Stimulated activated CD4-positive, alpha-beta T cell treated with anti-CD3 and anti-CD28 coated beads, Interleukin-4, amount 100 ng/mL, for 48 hours (primary cell): ENCODE measurements around the gene ZNF366.
"Not testable (repeated sequence)": the region's sequence is repeated elsewhere in the genome, so short reads cannot be mapped to it uniquely, and the experiment has no call there.

Experiments used
- DNase-seq, 2 donors: peaks; one replicate each; pipeline ENCODE4 v3.0.0-alpha.2; 2020; ENCODE audit warnings: low read depth in 2 of 2

Gene ZNF366

DNA sequence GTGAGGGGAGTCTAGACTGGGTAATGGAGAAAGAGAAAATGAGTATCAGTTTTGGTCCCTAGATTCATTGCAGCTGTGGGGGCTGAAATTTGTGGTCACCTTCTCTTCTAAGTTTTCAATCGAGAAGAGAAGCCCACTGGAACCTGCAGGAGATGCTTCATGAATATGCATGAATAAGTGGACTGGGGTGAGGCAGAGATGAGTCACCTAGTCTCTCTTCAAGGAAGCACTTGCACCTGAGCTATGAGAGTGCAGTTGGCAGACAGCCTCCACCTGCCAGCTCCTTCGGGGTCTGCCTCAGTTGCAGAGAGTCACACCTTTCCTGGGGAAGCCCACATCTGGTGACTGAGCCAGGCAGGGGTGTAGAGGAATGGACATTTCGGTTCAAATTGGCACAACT is 69.1 kb downstream of the ZNF366 start:
- DNase-seq = no peak

DNA sequence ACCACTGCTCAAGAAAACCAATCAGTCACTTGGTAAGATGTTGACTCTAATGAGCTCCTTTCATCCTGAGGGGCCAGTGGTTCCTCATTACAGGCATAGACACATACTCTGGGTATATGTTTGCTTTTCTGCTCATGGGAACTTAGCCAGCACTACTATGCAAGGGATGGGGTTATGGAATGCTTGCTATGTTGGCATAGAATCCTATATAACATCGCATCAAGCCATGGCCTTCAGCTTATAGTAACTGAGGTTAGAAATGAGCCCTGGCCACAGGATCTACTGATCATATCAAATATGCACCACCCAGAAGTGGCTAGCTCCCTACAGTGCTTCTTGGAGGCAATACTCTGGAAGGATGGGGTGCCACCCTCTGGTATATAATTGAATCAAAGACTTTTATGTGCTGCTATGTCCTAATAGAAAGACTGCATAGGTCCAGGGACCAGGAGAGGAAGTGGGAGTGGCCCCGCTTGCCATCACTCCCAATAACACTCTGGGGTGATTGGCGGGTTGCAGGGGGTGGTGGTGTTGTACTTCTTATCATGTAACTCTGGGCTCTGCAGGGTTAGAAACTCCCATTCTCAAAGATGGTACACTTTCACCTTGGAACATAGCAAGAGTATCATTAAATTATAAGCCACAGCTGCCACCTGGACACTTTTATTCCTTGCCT is 70.3 kb downstream of the ZNF366 start:
- DNase-seq = no peak

DNA sequence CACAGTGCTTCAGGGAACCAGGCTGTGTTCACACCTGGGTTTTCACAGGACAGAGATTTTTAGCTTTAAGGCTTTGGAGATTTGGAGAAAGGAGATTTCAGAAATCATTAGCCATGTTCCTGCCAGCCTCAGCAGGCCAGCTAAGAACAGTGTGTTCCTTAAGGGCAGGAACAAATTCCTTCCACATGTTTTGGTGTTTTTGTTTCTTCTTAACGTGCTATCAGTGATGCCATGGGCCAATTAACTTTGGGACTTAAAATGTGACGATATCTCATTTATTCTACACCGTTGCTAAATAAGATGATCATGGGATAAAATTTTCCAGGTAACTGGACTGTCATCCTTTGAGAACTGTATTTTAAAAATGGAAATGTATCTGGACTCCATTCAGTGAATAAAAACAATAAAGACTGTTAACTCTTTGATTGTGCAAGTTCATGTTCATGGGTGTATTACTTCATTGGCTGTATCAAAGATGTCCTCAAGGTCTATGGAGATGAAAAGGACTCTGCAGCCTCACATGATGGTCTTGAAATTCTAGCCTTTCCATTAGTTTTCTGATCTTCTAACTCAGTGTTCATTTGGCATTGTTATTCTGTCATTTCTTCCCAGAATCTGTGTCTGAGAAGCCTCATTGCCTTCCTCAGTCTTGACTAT is 72.3 kb downstream of the ZNF366 start:
- DNase-seq = no peak

DNA sequence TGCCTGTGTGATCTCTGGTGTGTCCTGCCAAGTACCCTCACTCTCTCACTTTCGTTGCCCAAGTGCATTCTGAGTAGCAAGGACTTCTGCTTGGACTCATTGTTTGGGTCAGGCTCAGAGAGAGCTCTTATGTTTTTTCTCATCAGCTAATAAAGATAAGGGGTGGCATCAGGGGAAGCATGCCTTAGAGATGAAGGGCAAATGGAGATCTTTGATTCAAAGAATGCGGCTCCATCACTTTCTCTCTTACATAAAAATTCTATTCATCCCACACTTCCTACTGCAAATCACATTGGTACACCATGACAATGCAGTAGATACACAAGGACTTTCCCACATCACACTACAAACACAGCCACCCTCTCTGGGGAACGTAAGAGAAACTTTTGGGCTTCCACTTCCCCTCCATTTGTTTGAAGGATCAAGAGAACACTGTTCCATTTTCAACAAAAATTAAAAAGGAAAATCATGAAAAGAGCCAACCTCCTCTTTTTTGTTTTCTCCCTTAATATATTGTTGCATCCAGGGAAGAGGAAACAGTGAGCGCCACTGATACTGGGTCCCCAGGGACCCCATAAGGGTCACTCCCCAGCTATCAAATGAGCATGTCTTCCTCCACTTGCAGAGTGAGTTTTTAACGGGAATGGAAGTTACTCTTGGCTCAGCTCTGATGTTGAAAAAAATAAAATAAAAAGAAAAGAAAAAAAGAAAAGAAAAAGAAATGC is 73.0 kb downstream of the ZNF366 start:
- no peak for DNase-seq

DNA sequence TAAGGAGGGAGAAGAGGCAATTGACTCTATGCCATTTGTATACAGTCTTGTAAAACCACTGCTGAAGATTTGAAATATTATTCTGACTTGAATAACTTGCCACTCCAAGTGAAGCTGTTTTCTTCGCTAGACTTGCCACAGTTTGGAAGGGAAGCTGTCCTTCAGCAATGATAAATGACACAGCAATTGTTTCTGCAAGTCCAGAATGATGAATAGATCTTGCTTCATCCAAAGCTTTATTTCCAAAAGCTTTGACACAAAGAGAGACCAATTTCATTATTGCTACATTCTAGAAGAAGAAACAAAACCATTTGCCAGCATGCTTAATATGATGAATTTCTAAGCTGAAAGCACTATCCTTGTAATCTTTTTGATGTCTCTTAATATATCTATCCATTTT is 73.7 kb downstream of the ZNF366 start:
- no peak for DNase-seq

DNA sequence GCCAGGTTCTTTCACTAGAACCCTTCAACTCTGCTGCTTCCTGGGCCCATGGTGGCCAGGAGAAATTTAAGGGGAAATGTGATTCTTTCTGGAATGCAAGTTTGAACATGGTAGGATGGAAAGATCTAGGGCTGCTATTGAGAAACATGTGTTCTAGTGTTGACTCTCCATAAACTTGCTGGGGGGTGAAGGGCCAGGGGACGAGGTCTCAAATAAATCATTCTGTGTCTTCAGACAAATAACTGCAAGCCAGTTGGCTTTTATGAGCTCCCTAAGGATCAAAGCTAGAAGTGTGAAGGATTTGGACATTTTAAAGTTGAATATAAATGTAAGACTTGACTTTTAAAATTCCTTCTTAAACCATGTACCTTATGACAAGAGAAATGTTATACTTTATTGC is 78.5 kb downstream of the ZNF366 start:
- DNase-seq = no peak

DNA sequence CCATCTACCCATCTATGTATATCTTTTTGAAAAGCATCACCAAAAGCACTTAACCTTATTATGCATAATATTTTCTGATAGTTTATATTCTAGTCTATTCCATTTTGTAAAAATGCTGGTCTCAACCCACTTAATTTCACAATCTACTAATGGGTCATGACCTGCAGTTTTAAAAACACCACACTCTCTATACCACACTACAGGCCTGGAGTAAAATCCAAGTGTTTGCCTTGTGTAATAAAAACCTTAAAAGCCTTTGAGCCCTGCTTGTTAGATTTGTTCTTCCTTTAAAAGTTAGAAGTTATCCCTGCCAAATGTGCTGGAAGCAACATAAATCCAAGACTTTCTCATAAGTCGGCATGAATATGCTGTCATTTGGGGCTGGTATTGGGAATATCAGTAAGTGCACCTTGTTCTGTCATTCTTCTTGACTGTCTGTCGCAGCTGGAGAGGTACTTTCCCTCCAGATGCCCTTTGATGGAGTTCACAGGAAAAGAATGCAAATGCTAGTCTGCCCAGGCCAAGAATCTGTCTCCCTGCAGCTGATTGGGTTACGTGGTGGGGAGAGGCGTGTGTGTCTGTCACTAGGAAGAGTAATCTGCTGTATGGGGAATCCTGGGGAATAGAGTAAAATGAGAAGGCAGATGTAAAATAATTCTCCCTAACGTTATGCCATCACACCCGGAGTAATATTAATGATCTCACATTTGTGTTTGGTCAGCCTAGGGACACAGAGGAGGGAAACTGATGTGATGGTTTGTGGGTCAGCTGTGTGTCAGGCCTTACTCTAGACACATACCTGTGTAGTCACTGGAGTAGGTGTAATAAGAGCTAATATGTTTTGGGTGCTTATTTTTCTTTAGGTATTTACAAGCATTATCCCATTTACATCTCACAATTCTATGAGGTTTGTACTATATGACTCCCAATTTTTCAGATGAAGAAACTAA is 79.4 kb downstream of the ZNF366 start:
- DNase-seq = no peak

DNA sequence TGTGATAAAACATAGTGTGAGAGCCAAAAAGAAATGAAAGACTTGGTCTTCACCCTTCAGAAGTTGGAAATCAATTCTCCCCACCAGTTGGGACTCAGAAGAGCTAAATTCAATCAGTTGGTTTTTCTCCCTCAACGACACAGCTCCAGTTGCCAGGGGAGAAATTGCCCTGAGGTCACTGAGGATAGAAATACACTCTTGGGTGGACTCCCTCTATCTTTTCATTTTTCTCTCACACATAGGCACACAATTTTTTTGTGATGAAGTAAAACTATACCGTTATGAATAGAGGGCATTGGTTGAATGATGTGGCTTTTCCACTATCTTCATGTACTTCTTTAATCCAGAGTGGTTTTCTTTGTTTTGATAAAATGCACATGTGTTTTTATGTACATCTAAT is 80.2 kb downstream of the ZNF366 start:
- DNase-seq = no peak

DNA sequence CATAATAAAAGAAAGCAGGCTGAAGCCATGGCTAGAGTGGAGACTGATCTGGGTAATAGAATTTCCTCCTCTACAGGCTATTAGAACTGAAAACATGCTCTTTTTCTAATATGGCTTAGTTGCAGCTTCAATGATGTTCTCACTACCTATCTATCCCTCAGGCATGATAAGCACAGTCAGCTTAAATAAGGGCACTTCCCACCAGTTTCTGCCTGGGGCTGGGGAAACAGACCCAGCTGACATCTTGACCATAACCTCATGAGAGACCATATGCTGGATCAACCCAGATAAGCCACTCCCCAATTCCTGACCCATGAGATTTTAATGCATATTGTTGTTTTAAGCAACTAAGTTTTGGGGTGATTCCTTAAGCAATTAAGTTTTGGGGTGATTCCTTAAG is 81.2 kb downstream of the ZNF366 start:
- DNase-seq = no peak

DNA sequence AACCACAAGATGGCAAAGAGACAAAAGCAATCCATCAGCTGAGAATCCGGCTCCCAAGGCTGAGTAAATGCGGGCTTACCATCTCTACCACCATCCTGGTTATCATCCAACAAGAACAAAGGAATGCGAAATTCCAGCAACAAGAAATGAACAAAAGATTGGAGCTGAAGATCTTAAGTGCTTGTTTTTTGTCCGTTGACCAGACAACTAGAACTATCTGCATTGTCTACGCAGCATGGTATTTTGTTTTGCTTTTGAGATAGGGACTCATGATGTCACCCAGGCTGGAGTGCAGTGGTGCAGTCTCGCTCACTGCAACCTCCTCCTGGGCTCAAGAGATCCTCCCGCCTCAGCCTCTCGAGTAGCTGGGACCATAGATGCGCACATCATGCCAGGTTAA is 88.9 kb downstream of the ZNF366 start:
- DNase-seq = no peak

DNA sequence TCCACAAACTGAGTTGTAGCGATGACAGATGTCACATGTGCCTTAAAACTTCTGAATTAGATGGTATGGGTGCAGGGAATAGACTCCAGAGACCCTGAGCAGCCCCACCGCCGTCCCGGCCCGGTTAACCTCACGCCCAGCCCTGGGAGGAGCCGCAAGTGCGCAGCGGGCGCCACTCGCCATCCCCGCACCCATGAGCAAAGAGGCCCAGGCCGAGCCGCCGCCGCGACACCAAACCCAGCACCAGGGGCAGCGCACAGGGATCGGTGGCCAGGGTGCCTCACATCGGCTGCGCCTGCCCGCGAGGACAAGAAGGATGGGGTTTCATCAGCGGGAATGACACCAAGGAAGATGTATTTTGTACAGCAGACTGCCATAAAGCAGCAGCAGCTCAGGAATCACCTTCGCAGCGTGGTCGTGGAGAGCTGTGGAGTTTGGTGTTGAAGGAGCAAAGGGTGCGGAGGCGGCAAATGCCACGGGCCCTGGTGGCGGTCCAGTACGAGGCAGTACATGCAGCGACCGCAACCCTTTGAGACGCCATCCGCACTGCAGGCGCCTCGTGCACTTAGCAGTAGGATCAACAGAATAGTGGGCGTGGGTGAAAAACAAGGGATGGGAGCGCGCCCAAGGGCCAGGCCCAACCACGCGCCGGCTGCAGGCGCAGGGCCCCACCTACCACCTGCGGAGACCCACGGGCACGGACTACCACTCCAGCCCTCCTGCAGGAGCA is 89.7 kb downstream of the ZNF366 start:
- DNase-seq = no peak

DNA sequence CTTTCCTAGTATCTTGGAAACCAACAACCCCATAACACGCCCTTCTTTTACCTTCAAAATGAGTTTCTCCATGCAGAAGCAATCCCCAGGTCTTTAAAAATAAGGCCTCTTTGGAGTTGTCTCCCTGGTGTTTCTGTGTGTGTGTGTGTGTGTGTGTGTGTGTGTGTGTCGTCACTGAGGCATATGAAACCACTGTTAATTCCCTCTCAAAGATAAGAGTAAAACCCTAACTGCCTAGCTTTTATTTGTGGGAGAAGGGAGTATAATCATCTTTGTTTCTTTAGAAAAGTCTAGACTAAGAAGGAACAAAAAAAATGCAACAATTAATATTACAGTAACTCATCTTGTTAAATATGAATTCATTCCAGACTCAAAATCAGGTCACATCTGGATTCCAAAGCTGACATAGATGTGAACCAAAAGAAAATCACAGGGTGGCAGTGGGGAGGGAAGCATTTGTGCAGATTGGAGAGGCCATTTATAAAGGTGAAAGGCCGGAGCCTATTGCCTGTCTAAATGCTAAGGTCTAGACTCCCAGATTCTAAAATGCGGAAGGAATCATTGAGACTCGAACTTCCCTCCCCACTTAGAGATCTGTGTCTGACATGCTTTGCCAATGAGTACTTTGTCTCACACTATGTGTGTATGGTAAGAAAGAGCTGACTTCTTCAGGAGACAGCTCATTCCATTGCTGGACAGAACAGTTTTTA is 91.4 kb downstream of the ZNF366 start:
- DNase-seq = no peak

DNA sequence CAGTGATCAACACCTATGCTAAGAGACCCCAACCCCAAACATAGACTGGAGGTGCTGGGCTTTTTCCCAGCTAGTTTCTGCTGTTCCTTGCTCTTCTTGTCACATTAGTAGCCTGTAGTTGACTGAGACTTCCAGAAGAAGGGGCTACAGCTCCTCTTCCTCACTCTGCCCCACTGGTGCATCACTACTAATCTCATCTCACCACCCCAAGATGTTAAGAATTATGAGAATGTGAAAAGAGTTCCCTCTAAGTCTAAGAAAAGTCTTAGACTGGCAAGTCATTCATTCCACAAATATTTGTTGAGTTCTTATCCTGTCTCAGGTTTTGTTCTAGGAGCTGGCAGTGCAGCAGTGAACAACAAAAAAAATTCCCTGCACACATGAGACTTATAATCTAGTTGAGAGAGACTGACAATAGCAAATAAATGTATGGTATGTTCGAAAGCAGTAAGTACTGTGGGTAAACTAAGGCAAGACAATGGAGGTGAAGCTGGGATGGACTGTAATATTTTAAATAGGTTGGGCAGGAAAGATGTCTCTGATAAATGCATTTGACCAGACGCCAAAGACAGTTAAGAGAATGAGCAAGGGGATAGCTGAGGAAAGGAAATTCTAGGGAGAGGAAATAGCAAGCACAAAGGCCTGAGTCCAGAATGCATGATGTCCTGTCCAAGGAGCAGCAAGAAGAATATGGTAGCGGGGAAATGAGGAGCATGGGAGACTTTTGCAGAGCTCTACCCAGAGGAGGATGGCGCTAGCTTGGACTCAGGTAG is 94.7 kb downstream of the ZNF366 start:
- DNase-seq = no peak

DNA sequence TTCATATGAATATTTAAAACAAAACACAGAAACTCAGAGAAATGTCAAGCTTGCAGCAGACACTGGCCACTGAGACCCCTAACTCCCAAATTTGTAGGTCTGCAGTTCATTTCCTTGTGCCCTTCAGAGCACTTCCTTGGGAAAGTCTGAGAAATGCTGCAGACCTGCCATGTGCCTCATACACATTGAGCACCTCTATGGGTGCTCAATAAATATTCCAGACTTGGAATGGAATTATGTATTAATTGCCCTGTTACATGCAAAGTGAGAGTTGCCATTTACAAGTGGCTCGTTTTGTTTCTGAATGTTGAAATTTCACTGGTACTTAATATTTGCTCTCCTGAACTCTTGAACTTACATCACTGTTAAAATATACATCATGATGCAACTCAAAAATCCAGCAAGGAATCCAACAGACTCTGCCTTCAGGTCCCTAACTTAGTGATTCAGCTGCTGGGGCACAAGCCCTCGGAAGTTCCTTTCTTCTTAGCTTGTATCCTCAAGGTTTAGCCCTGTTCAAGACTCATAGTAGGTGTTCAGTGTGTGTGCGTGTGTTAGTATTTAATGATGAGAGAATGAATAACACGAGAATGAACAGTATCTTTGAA is 96.4 kb downstream of the ZNF366 start:
- DNase-seq = no peak

DNA sequence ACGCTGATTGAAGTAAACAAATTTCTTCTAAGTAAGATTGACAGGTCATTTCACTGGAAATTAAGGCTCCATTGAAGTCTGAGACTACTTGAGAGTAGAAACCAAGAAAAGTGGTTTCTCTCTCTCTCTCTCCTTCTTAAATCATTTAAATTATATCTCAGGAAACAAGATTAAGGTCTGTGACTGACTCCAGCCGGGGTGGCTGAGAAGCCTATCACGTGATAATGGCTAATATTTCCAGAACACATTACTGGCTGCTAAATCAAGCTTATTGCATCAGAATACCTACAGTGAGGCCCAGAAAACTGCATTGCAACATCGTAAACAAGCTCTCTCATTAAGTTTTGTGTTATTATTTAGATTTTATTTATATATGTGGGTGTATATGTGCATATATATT is 98.6 kb downstream of the ZNF366 start:
- no peak for DNase-seq

DNA sequence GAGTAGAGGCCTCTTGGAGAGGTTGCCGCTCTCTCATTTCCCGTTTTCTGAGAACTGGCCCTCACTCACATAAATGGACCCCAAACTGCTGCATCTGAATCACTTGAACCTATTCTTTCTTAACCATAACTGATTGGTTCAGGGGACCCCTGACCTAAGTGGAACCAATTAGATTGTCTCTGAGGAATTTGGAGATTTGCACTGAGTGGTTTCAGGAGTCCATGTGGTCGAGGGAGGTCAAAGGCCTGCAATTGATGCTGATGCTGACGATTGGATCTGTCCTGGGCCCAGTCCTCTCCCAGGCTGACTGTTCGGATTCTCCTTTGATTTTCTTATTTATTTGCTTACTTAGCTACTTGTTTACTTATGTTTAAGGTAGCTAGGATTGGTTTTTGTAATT is 99.1 kb downstream of the ZNF366 start:
- DNase-seq = no peak

DNA sequence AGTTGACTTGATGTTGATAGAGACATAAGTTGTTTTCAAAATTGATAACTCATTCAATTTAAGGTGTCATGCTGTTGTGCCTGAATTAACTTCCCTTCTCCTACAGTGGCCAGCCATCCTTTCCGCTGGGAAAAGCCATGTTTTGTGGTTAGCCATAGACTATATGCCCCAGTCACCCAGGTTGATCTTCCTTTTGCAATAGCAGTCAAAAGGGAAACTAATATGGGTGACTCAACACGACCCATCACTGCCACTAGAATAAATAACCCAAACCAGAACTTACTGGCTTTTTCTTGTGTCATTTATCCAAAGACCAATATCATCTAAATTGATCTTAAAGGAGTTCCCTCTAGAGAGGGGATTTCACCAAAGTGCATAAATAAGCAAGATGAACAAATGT is 99.7 kb downstream of the ZNF366 start:
- DNase-seq = no peak

DNA sequence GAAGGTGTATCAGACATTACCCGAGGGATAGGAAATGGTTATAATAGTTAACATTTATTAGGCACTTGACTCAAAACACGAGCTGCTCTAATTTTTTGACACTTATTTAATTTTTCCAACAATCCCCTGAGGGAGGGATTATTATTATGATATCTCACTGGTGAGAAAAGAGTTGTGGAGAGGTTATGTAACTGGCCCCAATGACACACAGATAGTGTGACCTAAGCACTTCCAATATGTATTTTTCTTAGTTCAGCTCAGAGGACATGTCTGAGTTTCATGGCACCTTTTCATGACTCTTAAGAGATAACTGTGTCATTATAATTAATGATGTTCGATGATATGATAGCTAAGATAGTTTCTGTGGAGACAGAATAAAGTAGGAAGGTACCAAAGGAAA is 100.1 kb downstream of the ZNF366 start:
- no peak for DNase-seq

DNA sequence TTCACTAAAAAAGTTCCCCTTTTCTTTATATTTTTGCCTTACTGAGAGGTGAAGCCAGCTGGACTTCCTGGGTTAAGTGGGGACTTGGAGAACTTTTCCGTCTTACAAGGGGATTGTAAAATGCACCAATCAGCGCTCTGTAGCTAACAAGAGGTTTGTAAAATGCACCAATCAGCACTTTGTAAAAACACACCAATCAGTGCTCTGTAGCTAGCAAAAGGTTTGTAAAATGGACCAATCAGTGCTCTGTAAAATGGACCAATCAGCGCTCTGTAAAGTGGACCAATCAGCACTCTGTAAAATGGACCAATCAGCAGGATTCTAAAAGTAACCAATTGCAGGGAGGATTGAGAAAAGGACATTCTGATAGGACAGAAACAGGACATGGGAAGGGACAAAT is 102.4 kb downstream of the ZNF366 start:
- not testable (repeated sequence) for DNase-seq
